ENCODE data around the gene MYO10.

- TF ChIP-seq CTCF (IDR thresholded peaks at IDR 0.05 in 4 of 5, conservative IDR thresholded peaks at IDR 0.05 in 1 of 5) (no peak), POLR2A (IDR thresholded peaks at IDR 0.05) (no peak)
These were observed 309.3 kb downstream of the MYO10 start for GRCh38 chr5:16626696-16627264.
